GM18861 (cell line): ENCODE measurements around the gene TLK1.
"Not testable (repeated sequence)": the region's sequence is repeated elsewhere in the genome, so short reads cannot be mapped to it uniquely, and the experiment has no call there.

Source experiments
- ATAC-seq: cut with Tn5 transposase; IDR thresholded peaks from one replicate; pipeline ENCODE4 v1.9.1; 2021; ENCODE audit not compliant: unreplicated experiment

The TLK1 gene

GRCh38 chr2:171169839-171170238 is 9.1 kb upstream of the TLK1 start:
- no peak for ATAC-seq

- ATAC-seq = no peak
Measured at GRCh38 chr2:171169333-171169732, 8.6 kb upstream of the TLK1 start.

GRCh38 chr2:171167352-171167997 is 6.8 kb upstream of the TLK1 start:
- no peak for ATAC-seq

GRCh38 chr2:171166328-171166983 is 5.8 kb upstream of the TLK1 start:
- no peak for ATAC-seq

DNA sequence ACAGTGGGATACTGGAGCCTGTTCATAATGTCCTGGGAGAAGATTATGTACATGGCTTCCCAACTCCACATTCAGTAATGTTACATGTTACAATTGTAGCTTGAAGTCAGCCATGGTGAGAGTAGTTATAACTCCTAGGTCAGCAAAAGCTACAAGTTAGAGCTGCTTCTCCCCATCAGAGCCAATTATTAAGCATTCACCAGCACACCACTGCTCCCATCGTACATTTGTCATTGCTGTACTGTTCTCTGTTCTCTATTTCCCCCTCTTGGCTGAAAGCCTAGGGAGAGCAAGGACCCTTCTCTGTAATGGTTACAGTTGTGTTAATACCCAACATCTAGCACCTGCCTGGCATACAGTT is 5.3 kb upstream of the TLK1 start:
- no peak for ATAC-seq

DNA sequence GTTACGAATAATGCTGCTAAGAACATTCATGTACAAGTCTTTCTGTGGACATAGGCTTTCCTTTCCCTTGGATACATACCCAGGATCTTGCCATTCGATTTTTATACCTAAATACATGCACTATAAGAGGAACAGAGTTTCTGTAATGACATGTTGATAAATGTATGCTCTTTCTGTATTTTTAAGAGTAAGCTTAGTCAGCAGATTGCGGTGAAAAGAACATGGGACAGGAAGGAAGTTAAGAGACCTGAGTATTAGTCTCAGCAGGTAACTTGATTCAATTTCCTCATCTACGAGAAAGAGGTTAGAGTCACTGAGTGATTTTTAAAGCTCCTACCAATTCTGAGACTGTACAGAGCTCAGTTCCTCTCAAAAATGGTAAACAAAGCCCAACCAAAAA is 2.6 kb upstream of the TLK1 start:
- ATAC-seq = no peak

GRCh38 chr2:171162522-171163197 is 2.0 kb upstream of the TLK1 start:
- ATAC-seq = not testable (repeated sequence)

GRCh38 chr2:171160956-171161740 is 455 bp upstream of the TLK1 start:
- peak; percentile 43 for ATAC-seq

- no peak for ATAC-seq
Measured at GRCh38 chr2:171159372-171160118, 1.1 kb downstream of the TLK1 start.

GRCh38 chr2:171158790-171159371 is 1.8 kb downstream of the TLK1 start:
- ATAC-seq = no peak

DNA sequence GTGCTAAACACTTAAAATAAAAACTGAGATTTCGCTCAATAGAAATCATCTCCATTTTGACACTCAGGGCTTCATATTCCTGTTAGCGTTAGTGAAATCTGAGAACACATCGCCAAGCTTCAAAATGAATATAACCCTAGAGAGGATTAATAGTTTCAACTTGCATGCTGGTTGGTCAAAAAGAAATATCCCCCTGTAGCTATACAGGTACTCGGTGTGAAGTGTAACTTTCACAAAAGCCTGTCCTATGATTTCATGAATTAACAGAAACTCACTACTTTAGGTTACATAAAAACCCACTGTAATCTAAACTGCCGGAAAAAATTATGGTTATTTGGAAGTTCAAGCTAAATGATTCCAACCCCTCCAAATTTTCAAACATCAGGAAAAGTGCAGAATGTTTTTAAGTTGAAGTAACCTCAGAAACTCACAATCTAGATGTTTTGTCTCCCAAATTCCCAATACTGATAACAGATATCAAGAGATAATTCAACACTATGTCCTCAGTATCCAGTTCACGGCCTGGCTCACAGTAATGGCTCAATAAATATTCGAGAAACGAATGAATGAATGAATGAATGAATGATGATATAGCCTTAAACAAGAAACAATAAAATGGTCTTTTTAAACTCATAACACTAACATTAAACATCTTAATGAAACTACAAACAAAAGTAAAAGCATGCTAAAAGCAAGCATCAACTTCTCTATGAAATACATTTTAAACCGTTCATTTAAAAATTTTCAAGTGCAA is 2.5 kb downstream of the TLK1 start:
- ATAC-seq = no peak

GRCh38 chr2:171157109-171157500 is 3.6 kb downstream of the TLK1 start:
- ATAC-seq = no peak

- no peak for ATAC-seq
Measured at GRCh38 chr2:171154348-171154747, 6.3 kb downstream of the TLK1 start.

DNA sequence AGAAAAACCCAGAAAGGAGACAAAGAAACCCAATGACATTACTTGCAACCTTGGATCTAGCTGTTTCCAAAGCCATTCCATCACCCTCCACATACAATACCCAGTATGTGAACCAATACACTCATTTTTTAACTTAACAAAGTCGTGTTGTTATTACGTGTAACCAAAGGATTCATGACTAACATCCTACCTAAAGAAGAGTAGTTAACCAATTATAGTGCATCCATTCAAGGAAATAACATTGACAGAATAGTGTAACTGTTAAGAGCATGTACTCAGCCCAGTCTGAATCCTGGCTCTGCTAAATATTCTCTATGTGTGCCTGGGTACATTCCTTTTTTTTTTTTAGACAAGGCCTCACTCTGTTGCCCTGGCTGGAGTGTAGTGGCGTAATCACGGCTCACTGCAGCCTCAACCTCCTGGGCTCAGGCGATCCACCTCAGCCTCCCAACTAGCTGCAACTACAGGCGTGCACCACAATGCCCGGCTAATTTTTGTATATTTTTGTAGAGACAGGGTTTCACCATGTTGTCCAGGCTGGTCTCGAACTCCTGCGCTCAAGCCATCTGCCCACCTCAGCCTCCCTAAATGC is 9.9 kb downstream of the TLK1 start:
- no peak for ATAC-seq

- no peak for ATAC-seq
Measured at GRCh38 chr2:171149986-171150693, 10.6 kb downstream of the TLK1 start.

DNA sequence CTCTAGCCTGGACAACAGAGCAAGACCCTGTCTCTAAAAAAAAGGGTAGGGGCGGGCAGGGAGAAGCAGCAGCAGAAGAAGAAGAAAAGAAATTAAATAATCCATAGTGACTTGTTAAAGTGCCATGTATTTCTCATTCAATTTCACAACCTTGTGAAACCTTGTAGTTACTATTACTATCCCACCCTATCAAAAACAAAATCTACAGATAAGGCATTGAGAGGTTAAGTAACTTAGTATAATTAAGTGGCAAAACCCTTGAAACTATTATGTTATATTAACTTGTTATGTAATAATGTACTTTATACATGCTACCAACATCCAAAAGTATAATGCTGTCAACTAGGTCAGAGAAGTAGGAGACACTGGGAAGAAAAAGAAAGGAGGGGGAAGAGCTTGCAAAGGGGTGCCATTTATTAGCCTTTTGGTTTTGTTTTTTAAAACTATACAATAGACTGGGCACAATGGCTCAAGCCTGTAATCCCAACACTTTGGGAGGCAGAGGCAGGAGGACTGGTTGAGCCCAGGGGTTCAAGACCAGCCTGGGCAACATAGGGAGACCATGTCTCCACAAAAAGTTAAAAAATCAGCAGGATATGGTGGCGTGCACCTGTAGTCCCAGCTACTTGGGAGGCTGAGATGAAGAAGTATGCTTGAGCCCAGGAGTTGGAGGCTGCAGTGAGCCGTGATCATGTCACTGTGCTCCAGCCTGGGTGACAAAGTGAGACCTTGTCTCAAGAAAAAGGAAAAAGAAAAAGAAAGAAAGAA is 11.3 kb downstream of the TLK1 start:
- no peak for ATAC-seq

- ATAC-seq = no peak
Measured at GRCh38 chr2:171147081-171147480, 13.6 kb downstream of the TLK1 start.

GRCh38 chr2:171146633-171147032 is 14.1 kb downstream of the TLK1 start:
- ATAC-seq = no peak
